Thymus (tissue), 14 donors: ENCODE data around the gene BUB3. TPM values are rescaled to one million over a fixed set of nuclear protein-coding genes. Genes with fewer than 3 reads are reported as not detected.

Experiments used
- DNase-seq, 9 donors: peaks; one replicate each; pipeline ENCODE4 v3.0.0-alpha.2; 2013; ENCODE audit warnings: low spot score in 9 of 9, low read depth in 6 of 9, missing footprints in 1 of 9
- H3K27ac ChIP-seq, 2 donors: one replicate each; pipeline ENCODE4 v1.5.1; 2013; ENCODE audit warnings: control low read depth in 1 of 2, low read depth in 1 of 2, low read length in 1 of 2, mild to moderate bottlenecking in 1 of 2, moderate library complexity in 1 of 2
- H3K27me3 ChIP-seq, 2 donors: one replicate each; pipeline ENCODE4 v1.5.1; 2013; ENCODE audit warnings: low read length in 1 of 2; ENCODE audit not compliant: control insufficient read depth in 2 of 2, insufficient read depth in 1 of 2
- H3K36me3 ChIP-seq, 2 donors: one replicate each; pipeline ENCODE4 v1.5.1; 2013; ENCODE audit warnings: low read length in 1 of 2, mild to moderate bottlenecking in 1 of 2, moderate library complexity in 1 of 2; ENCODE audit not compliant: control insufficient read depth in 2 of 2, insufficient read depth in 2 of 2
- H3K4me1 ChIP-seq, 2 donors: one replicate each; pipeline ENCODE4 v1.5.1; 2013; ENCODE audit warnings: low read length in 2 of 2; ENCODE audit not compliant: control insufficient read depth in 2 of 2, insufficient read depth in 2 of 2
- H3K4me3 ChIP-seq, 2 donors: one replicate each; pipeline ENCODE4 v1.5.1; 2013; ENCODE audit warnings: low read length in 2 of 2, control low read depth in 1 of 2, mild to moderate bottlenecking in 1 of 2
- H3K9me3 ChIP-seq, 2 donors: one replicate each; pipeline ENCODE4 v1.5.1; 2013; ENCODE audit warnings: low read length in 1 of 2, mild to moderate bottlenecking in 1 of 2; ENCODE audit not compliant: control insufficient read depth in 2 of 2, insufficient read depth in 1 of 2
- WGBS: extraction: QIAGEN DNeasy Blood & Tissue Kit; methylation state at CpG from one replicate; pipeline ENCODE4 v1.1.7; 2013; 5-methylcytosine and 5-hydroxymethylcytosine counted together
- long read RNA-seq, 10 donors: transcript quantifications; one replicate each; lab custom pipeline, GENCODE V29; 2026
- polyA plus RNA-seq: library from polyadenylated mRNA; stranded (reverse); fragments of 200-250 nt; gene quantifications from one replicate; pipeline ENCODE4 v1.2.3, GENCODE V29; 2013
- total RNA-seq: library from RNA; stranded (reverse); fragments of 120-200 nt; gene quantifications from one replicate; pipeline ENCODE4 v1.2.4, GENCODE V29; 2013
- donor health status: healthy.

The BUB3 gene
- 163 TPM for total RNA-seq
- 76.6 TPM for polyA plus RNA-seq
- long read RNA-seq, donor 1, full-length matches to known transcripts = 9 of 9 reads
- long read RNA-seq, donor 1, partial matches to known transcripts = 0 of 9 reads
- long read RNA-seq, donor 1, other reads (novel, unspliced or antisense) = 0 of 9 reads
- long read RNA-seq, donor 2 = 0 reads
- long read RNA-seq, donor 3, full-length matches to known transcripts = 82 of 282 reads
- long read RNA-seq, donor 3, partial matches to known transcripts = 200 of 282 reads
- long read RNA-seq, donor 3, other reads (novel, unspliced or antisense) = 0 of 282 reads
- long read RNA-seq, donor 4, full-length matches to known transcripts = 21 of 53 reads
- long read RNA-seq, donor 4, partial matches to known transcripts = 32 of 53 reads
- long read RNA-seq, donor 4, other reads (novel, unspliced or antisense) = 0 of 53 reads
- long read RNA-seq, donor 5, full-length matches to known transcripts = 70 of 170 reads
- long read RNA-seq, donor 5, partial matches to known transcripts = 100 of 170 reads
- long read RNA-seq, donor 5, other reads (novel, unspliced or antisense) = 0 of 170 reads
- long read RNA-seq, donor 6, full-length matches to known transcripts = 75 of 103 reads
- long read RNA-seq, donor 6, partial matches to known transcripts = 28 of 103 reads
- long read RNA-seq, donor 6, other reads (novel, unspliced or antisense) = 0 of 103 reads
- long read RNA-seq, donor 7, full-length matches to known transcripts = 69 of 109 reads
- long read RNA-seq, donor 7, partial matches to known transcripts = 40 of 109 reads
- long read RNA-seq, donor 7, other reads (novel, unspliced or antisense) = 0 of 109 reads
- long read RNA-seq, donor 8, full-length matches to known transcripts = 33 of 51 reads
- long read RNA-seq, donor 8, partial matches to known transcripts = 18 of 51 reads
- long read RNA-seq, donor 8, other reads (novel, unspliced or antisense) = 0 of 51 reads
- long read RNA-seq, donor 9, full-length matches to known transcripts = 42 of 59 reads
- long read RNA-seq, donor 9, partial matches to known transcripts = 17 of 59 reads
- long read RNA-seq, donor 9, other reads (novel, unspliced or antisense) = 0 of 59 reads
- long read RNA-seq, donor 10, full-length matches to known transcripts = 50 of 84 reads
- long read RNA-seq, donor 10, partial matches to known transcripts = 34 of 84 reads
- long read RNA-seq, donor 10, other reads (novel, unspliced or antisense) = 0 of 84 reads

- H3K36me3 ChIP-seq = peaks cover 5 to 28% of the 10 kb centered on the region in 2 donors
- peaks cover 36 to 43% of the 10 kb centered on the region in 2 donors for H3K27me3 ChIP-seq
- under 1% methylated on average over 50 of the region's 50 CpGs for WGBS
- peak within 1 kb of the TSS; percentile 95 to 99 for H3K4me3 ChIP-seq
- peaks cover 2% of the 10 kb centered on the region in 2 donors for H3K9me3 ChIP-seq
- DNase-seq = peak; percentile 93 to 99 (median 98)
- peak within 1 kb of the TSS; percentile 79 to 88 for H3K27ac ChIP-seq
- H3K4me1 ChIP-seq = peaks cover 27 to 38% of the 10 kb centered on the region in 2 donors
Observed at GRCh38 chr10:123154092-123154710, at the start of gene BUB3. BUB3 (plus strand) TSS chr10:123154402; CDS start chr10:123154918, 516 bp downstream.

GRCh38 chr10:123109466-123109865, 44.7 kb upstream of the BUB3 start:
- Histone ChIP-seq H3K27ac (no peak overlapping the region), H3K27me3 (peaks cover 0 to 4% of the 10 kb centered on the region in 2 donors), H3K4me3 (no peak overlapping the region), H3K36me3 (no peaks in the 10 kb centered on the region), H3K4me1 (no peaks in the 10 kb centered on the region), H3K9me3 (no peaks in the 10 kb centered on the region)
- 81% methylated on average over 7 of the region's 7 CpGs for WGBS
- no peak for DNase-seq

- H3K27me3 ChIP-seq = peaks cover 7 to 43% of the 10 kb centered on the region in 2 donors
- no peak for DNase-seq
- 17% methylated on average over 26 of the region's 26 CpGs for WGBS
Observed at GRCh38 chr10:123117644-123118417, 36.4 kb upstream of the BUB3 start.

GRCh38 chr10:123119081-123119480, 35.1 kb upstream of the BUB3 start:
- no peak for DNase-seq
- H3K9me3 ChIP-seq = no peaks in the 10 kb centered on the region
- H3K4me3 ChIP-seq = no peak overlapping the region
- H3K36me3 ChIP-seq = no peaks in the 10 kb centered on the region
- no peak overlapping the region for H3K27ac ChIP-seq
- peaks cover 7 to 48% of the 10 kb centered on the region in 2 donors for H3K27me3 ChIP-seq
- H3K4me1 ChIP-seq = no peaks in the 10 kb centered on the region
- WGBS = 78% methylated on average over 8 of the region's 8 CpGs

More at GRCh38 chr10:123117644-123118417, 36.4 kb upstream of the BUB3 start:
- H3K9me3 ChIP-seq = no peaks in the 10 kb centered on the region
- no peak overlapping the region for H3K27ac ChIP-seq
- H3K4me1 ChIP-seq = no peaks in the 10 kb centered on the region
- H3K4me3 ChIP-seq = no peak overlapping the region
- H3K36me3 ChIP-seq = no peaks in the 10 kb centered on the region

GRCh38 chr10:123126246-123126645, 28.0 kb upstream of the BUB3 start:
- no peak for DNase-seq
- WGBS = 84% methylated on average over 5 of the region's 5 CpGs
- H3K36me3 ChIP-seq = no peaks in the 10 kb centered on the region
- no peak overlapping the region for H3K4me3 ChIP-seq
- H3K4me1 ChIP-seq = no peaks in the 10 kb centered on the region
- peaks cover 11 to 55% of the 10 kb centered on the region in 2 donors for H3K27me3 ChIP-seq
- no peak overlapping the region for H3K27ac ChIP-seq
- no peaks in the 10 kb centered on the region for H3K9me3 ChIP-seq

GRCh38 chr10:123129618-123130271, 24.5 kb upstream of the BUB3 start:
- H3K36me3 ChIP-seq = no peaks in the 10 kb centered on the region
- H3K4me1 ChIP-seq = peaks cover 0 to 11% of the 10 kb centered on the region in 2 donors
- 83% methylated on average over 4 of the region's 4 CpGs for WGBS
- no peak for DNase-seq
- H3K27ac ChIP-seq = no peak overlapping the region
- H3K27me3 ChIP-seq = peaks cover 41 to 80% of the 10 kb centered on the region in 2 donors
- peaks cover 0 to 4% of the 10 kb centered on the region in 2 donors for H3K9me3 ChIP-seq
- no peak overlapping the region for H3K4me3 ChIP-seq

GRCh38 chr10:123132576-123133477, 21.4 kb upstream of the BUB3 start:
- 1% methylated on average over 48 of the region's 48 CpGs for WGBS
- Histone ChIP-seq H3K4me3 (peak overlapping the region in 1 of 2 donors; percentile 8), H3K27me3 (peaks cover 66 to 92% of the 10 kb centered on the region in 2 donors), H3K27ac (no peak overlapping the region), H3K9me3 (peaks cover 0 to 8% of the 10 kb centered on the region in 2 donors), H3K4me1 (peaks cover 6 to 16% of the 10 kb centered on the region in 2 donors), H3K36me3 (no peaks in the 10 kb centered on the region)
- DNase-seq = peak; percentile 55 to 89 (median 75)
